K562 (cell line): ENCODE results near the gene PPARG. TPM values are rescaled to one million over a fixed set of nuclear protein-coding genes. Genes with fewer than 3 reads are reported as not detected.

ENCODE experiments used
- ATAC-seq: fragments of 200-7000 bp; cut with Tn5 transposase; 3 replicates; pipeline ENCODE4 v1.9.1; 2020; ENCODE audit warnings: moderate library complexity
- BruUV-seq: library from RNA; stranded (reverse); fragments of 400-500 nt; replicated peaks from 2 replicates; lab custom pipeline; 2021; lab: Mats Ljungman, UMichigan
- CTCF ChIA-PET: fragments of 300-600 bp; formaldehyde crosslinking; extraction: SDS; loops from one replicate; lab custom pipeline; 2021; ENCODE audit warnings: low intra/inter-chr PET ratio; lab: Yijun Ruan, JAX
- POLR2A ChIA-PET: fragments of 300-600, 350-650 bp; sonication (Branson Sonifier 250); formaldehyde crosslinking; extraction: SDS; loops from one replicate; lab custom pipeline; 2021; ENCODE audit warnings: antibody characterized with exemption, inconsistent platforms; lab: Yijun Ruan, JAX
- DNase-seq, 4 experiments: peaks; one replicate each; pipeline versions ENCODE4 v3.0.0 to v3.0.0-alpha.2; 2011 to 2018; ENCODE audit warnings: low spot score in 3 of 4, mixed read lengths in 3 of 4; ENCODE audit errors: extremely low read depth in 1 of 4
- FAIRE-seq: peaks from 2 replicates; lab custom pipeline; 2011; peaks lifted over from hg19 to GRCh38; lab: Jason Lieb, UNC
- H2AFZ ChIP-seq: 2 replicates; pipeline ENCODE4 v1.6.0; 2011; ENCODE audit warnings: low read depth, low read length, control low read depth, inconsistent platforms
- H3K27ac ChIP-seq: fragments of 200-600 bp; 3 replicates; pipeline ENCODE4 v1.8.0; 2011; ENCODE audit warnings: low read depth, mild to moderate bottlenecking, control low read depth, inconsistent platforms, low read length, moderate library complexity, mixed read lengths; ENCODE audit errors: extremely low read depth
- H3K27me3 ChIP-seq, 2 experiments: fragments of 300-600 bp in 1 of 2; 2 replicates in 1 of 2; 3 replicates in 1 of 2; pipeline versions ENCODE4 v1.6.0 to v1.8.0; 2011; ENCODE audit warnings: inconsistent platforms in 2 of 2, low read length in 2 of 2, mild to moderate bottlenecking in 1 of 2, mixed read lengths in 1 of 2, moderate library complexity in 1 of 2; ENCODE audit not compliant: control insufficient read depth in 2 of 2, insufficient read depth in 2 of 2
- H3K36me3 ChIP-seq: fragments of 300-600 bp; 3 replicates; pipeline ENCODE4 v1.8.0; 2011; ENCODE audit warnings: mild to moderate bottlenecking, low read length, inconsistent platforms; ENCODE audit not compliant: control insufficient read depth, insufficient read depth
- H3K4me1 ChIP-seq, 2 experiments: fragments of 200-600 bp in 1 of 2; replicated peaks in 1 of 2; 2 replicates in 1 of 2; 3 replicates in 1 of 2; pipeline versions ENCODE4 v1.5.1 to v1.8.0; 2011; ENCODE audit warnings: inconsistent platforms in 2 of 2, low read length in 2 of 2, mild to moderate bottlenecking in 1 of 2, mixed read lengths in 1 of 2, moderate library complexity in 1 of 2; ENCODE audit not compliant: control insufficient read depth in 2 of 2, insufficient read depth in 2 of 2
- H3K4me2 ChIP-seq: 2 replicates; pipeline ENCODE4 v1.6.1; 2011; ENCODE audit warnings: low read length, control low read depth, inconsistent platforms, mixed read lengths; ENCODE audit not compliant: insufficient read depth
- H3K4me3 ChIP-seq: fragments of 200-600 bp; sonication (generic), shearing (Covaris generic); 2 replicates; pipeline ENCODE4 v1.5.1; 2016; ENCODE audit warnings: control low read depth, inconsistent platforms
- H3K79me2 ChIP-seq: fragments of 200-600 bp; 3 replicates; pipeline ENCODE4 v1.8.0; 2011; ENCODE audit warnings: low read length, inconsistent platforms; ENCODE audit not compliant: control insufficient read depth, insufficient read depth
- H3K9ac ChIP-seq, 2 experiments: 2 replicates each; pipeline versions ENCODE4 v1.6.0 to v1.6.1; 2011; ENCODE audit warnings: low read depth in 2 of 2, low read length in 2 of 2, control low read depth in 1 of 2, inconsistent platforms in 1 of 2, mild to moderate bottlenecking in 1 of 2, mixed read lengths in 1 of 2; ENCODE audit not compliant: insufficient read depth in 1 of 2
- H3K9me1 ChIP-seq: one replicate; pipeline ENCODE4 v1.6.0; 2011; ENCODE audit warnings: inconsistent platforms, mild to moderate bottlenecking, low read length, moderate library complexity; ENCODE audit not compliant: control insufficient read depth, insufficient read depth
- H3K9me3 ChIP-seq: replicated peaks from 2 replicates; pipeline ENCODE4 v1.5.1; 2011; ENCODE audit warnings: low read depth, low read length, inconsistent platforms; ENCODE audit not compliant: control insufficient read depth, insufficient read depth
- H4K20me1 ChIP-seq: replicated peaks from 2 replicates; pipeline ENCODE4 v1.6.1; 2011; ENCODE audit warnings: low read length, inconsistent platforms, mixed read lengths; ENCODE audit not compliant: control insufficient read depth, insufficient read depth
- CCAR2 ChIP-seq: fragments of 200-400 bp; formaldehyde crosslinking; IDR thresholded peaks from 2 replicates; pipeline ENCODE4 v1.6.1; 2017; ENCODE audit warnings: mild to moderate bottlenecking, low read depth, low read length
- CREM ChIP-seq: IDR thresholded peaks from 2 replicates; pipeline ENCODE4 v1.6.1; 2014; ENCODE audit warnings: antibody characterized with exemption, low read depth
- CTCF ChIP-seq, 3 experiments: IDR thresholded peaks in 2 of 3; conservative IDR thresholded peaks in 1 of 3; 2 replicates each; pipeline ENCODE4 v1.5.1; 2011 to 2012; ENCODE audit warnings: low read length in 3 of 3, mild to moderate bottlenecking in 3 of 3, control low read depth in 2 of 3, improper control_type of control experiment in 1 of 3, inconsistent platforms in 1 of 3, low read depth in 1 of 3, mixed read lengths in 1 of 3, moderate library complexity in 1 of 3; ENCODE audit not compliant: insufficient read depth in 2 of 3
- EGR1 ChIP-seq: fragments of 450-650 bp; conservative IDR thresholded peaks from 2 replicates; pipeline ENCODE4 v1.6.1; 2017; ENCODE audit warnings: mild to moderate bottlenecking
- MXD1 ChIP-seq: fragments of 250-450 bp; sonication (Bioruptor Pico); IDR thresholded peaks from 2 replicates; pipeline ENCODE4 v1.8.0; 2021; ENCODE audit warnings: borderline replicate concordance, mild to moderate bottlenecking, moderate library complexity; ENCODE audit not compliant: poor library complexity, severe bottlenecking
- NFYB ChIP-seq: IDR thresholded peaks from 2 replicates; pipeline ENCODE4 v1.6.1; 2011; ENCODE audit warnings: mild to moderate bottlenecking, moderate library complexity; ENCODE audit not compliant: insufficient read length; ENCODE audit errors: extremely low read depth
- POLR2A ChIP-seq: fragments of 450-650 bp; conservative IDR thresholded peaks from 2 replicates; pipeline ENCODE4 v1.6.1; 2016
- SMARCE1 ChIP-seq: fragments of 450-650 bp; IDR thresholded peaks from 2 replicates; pipeline ENCODE4 v1.7.1; 2016; ENCODE audit warnings: mild to moderate bottlenecking
- SNAPC5 ChIP-seq: fragments of 250-450 bp; sonication (Bioruptor Pico); IDR thresholded peaks from 2 replicates; pipeline ENCODE4 v1.8.0; 2021; ENCODE audit warnings: moderate library complexity, mild to moderate bottlenecking, inconsistent platforms
- ZNF12 ChIP-seq: sonication (generic); formaldehyde crosslinking; IDR thresholded peaks from 2 replicates; pipeline ENCODE4 v1.4.0; 2020; ENCODE audit warnings: mild to moderate bottlenecking, missing genetic modification reagents
- ZNF24 ChIP-seq: fragments of 450-650 bp; IDR thresholded peaks from 2 replicates; pipeline ENCODE4 v1.6.1; 2016
- ZNF699 ChIP-seq: fragments of 250-450 bp; sonication (Bioruptor Pico); IDR thresholded peaks from 2 replicates; pipeline ENCODE4 v1.8.0; 2021; ENCODE audit warnings: mild to moderate bottlenecking, moderate library complexity; ENCODE audit not compliant: insufficient replicate concordance
- WGBS: fragments of 100-300 bp; shearing (Covaris generic); methylation state at CpG from one replicate; pipeline ENCODE4 v1.1.6; 2016; ENCODE audit warnings: low coverage, mixed read lengths; ENCODE audit not compliant: insufficient coverage; ENCODE audit errors: missing lambda C conversion rate; 5-methylcytosine and 5-hydroxymethylcytosine counted together
- in situ Hi-C: fragments of 300-500 bp; cut with MboI; formaldehyde crosslinking; loops from 4 replicates; pipeline ENCODE4 v1.15.0; 2018; ENCODE audit warnings: inconsistent platforms, mixed read lengths
- intact Hi-C: fragments of 100-400 bp; cut with micrococcal nuclease; formaldehyde crosslinking; loops from 2 replicates; pipeline ENCODE4 v1.14.2; 2022
- polyA plus RNA-seq, 8 experiments: library from polyadenylated mRNA; depleted of rRNA in 4 of 8; stranded (reverse) in 5 of 8; unstranded in 3 of 8; fragments of >200 nt; fragmentation: Nextera tagmentation in 2 of 8; fragmentation: Illumina TruSeq in 1 of 8; extraction: Ambion mirVana in 2 of 8; extraction: Trizol in 1 of 8; gene quantifications; 2 replicates each; pipeline versions ENCODE4 v1.2.1 to v1.2.3, GENCODE V29; 2011 to 2014; ENCODE audit warnings: inconsistent platforms in 1 of 8, missing spikeins in 1 of 8
- total RNA-seq, 7 experiments: library from RNA; depleted of rRNA in 6 of 7; stranded (reverse); fragments of >200 nt in 6 of 7; fragmentation: Illumina TruSeq in 2 of 7; extraction: Trizol in 2 of 7; gene quantifications; 2 replicates each; pipeline versions ENCODE4 v1.2.1 to v1.2.3, GENCODE V29; 2011 to 2021; ENCODE audit warnings: low replicate concordance in 1 of 7
- TF ChIP-seq, protein P1 (sequence below): fragments of 250-450 bp; sonication (Bioruptor Pico); IDR thresholded peaks from 2 replicates; pipeline ENCODE4 v1.4.0; 2020
- TF ChIP-seq, protein P2 (sequence below): fragments of 250-450 bp; sonication (Bioruptor Pico); IDR thresholded peaks from 2 replicates; pipeline ENCODE4 v1.4.0; 2020; ENCODE audit warnings: mild to moderate bottlenecking, moderate library complexity

The PPARG gene
- total and polyA plus RNA-seq, 9 of the 15 experiments (the other 6 are each of a cell fraction or from before 2014, with no cell fraction given): not detected

DNA sequence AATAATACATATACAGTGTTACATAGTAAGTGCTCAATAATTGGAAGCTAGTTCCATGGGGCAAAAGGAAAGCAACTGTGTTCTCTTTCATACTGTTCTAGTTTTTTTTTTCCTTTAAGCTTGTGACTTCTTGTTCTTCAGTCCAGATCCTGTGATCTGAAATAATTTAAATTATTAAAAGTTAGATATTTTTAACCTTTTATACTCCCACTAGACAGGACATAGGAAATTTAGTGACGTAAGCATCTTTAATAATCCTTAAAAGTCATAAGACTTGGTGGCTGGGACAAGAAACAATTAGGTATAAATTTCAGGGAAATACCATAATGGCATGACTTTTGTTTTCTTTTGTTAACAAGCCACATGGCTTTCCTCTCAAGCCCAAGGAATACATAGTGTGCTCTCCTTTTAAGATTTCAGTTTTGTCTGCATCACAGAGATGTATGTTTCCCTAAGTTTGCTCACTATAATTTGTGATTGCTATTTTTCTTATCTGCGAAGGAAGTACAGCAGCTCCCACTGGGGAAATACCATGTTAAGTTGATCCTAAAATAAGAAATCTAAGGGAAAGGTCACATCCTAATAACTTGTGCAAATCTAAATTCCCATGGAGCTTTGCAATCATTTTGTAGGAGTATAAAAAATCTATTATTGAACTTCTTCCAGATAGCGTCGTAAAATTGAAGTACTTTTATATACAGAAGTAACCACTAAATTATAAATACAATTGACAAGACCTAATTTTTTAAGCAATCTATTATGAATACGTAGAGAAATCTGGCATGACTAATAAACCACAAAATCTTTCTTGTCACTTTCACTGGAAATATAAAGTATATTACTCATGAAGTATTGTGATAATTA is 30.1 kb downstream of the PPARG start:
- intact Hi-C loops (no loop called here), in situ Hi-C loops (no loop called here)
- H3K4me3 ChIP-seq: no peak overlapping the region
- 1% methylated on average over 5 of the region's 5 CpGs for WGBS
- no peak for DNase-seq
- no peak for ATAC-seq
- no TSS peak for BruUV-seq
- H3K79me2 ChIP-seq: no peaks in the 10 kb centered on the region
- ChIA-PET POLR2A (no interaction called here), CTCF (no interaction called here)
- no peak overlapping the region for H3K4me2 ChIP-seq
- H3K27me3 ChIP-seq: peaks cover 0 to 3% of the 10 kb centered on the region in 2 experiments
- no peaks in the 10 kb centered on the region for H3K9me1 ChIP-seq
- TF ChIP-seq POLR2A (no peak), CREM (no peak), NFYB (no peak), MXD1 (CRISPR knock-in tag) (no peak), ZNF699 (CRISPR knock-in tag) (no peak), SMARCE1 (no peak), ZNF12 (CRISPR knock-in tag) (no peak), CCAR2 (no peak), EGR1 (no peak), SNAPC5 (no peak), CTCF (IDR thresholded peaks at IDR 0.05 in 2 of 3, conservative IDR thresholded peaks at IDR 0.05 in 1 of 3; ENCODE audit: insufficient read depth in 2 of 3, low read depth in 1 of 3, low read length in 3 of 3) (no peak), ZNF24 (no peak)
- TF ChIP-seq, protein P1, sequence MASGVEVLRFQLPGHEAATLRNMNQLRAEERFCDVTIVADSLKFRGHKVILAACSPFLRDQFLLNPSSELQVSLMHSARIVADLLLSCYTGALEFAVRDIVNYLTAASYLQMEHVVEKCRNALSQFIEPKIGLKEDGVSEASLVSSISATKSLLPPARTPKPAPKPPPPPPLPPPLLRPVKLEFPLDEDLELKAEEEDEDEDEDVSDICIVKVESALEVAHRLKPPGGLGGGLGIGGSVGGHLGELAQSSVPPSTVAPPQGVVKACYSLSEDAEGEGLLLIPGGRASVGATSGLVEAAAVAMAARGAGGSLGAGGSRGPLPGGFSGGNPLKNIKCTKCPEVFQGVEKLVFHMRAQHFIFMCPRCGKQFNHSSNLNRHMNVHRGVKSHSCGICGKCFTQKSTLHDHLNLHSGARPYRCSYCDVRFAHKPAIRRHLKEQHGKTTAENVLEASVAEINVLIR (CRISPR knock-in tag): no peak
- TF ChIP-seq, protein P2, sequence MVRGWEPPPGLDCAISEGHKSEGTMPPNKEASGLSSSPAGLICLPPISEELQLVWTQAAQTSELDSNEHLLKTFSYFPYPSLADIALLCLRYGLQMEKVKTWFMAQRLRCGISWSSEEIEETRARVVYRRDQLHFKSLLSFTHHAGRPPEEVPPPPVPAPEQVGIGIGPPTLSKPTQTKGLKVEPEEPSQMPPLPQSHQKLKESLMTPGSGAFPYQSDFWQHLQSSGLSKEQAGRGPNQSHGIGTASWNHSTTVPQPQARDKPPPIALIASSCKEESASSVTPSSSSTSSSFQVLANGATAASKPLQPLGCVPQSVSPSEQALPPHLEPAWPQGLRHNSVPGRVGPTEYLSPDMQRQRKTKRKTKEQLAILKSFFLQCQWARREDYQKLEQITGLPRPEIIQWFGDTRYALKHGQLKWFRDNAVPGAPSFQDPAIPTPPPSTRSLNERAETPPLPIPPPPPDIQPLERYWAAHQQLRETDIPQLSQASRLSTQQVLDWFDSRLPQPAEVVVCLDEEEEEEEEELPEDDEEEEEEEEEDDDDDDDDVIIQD: no peak
- no peak for FAIRE-seq
- no peaks in the 10 kb centered on the region for H3K4me1 ChIP-seq
- no peak overlapping the region for H3K9ac ChIP-seq
- no peaks in the 10 kb centered on the region for H3K9me3 ChIP-seq
- no peaks in the 10 kb centered on the region for H4K20me1 ChIP-seq
- no peak overlapping the region for H3K27ac ChIP-seq
- H2AFZ ChIP-seq: no peak overlapping the region
- H3K36me3 ChIP-seq: no peaks in the 10 kb centered on the region
